Pons (tissue), 1 donor: Measurements from ENCODE around the gene SFXN5.
"Not testable (repeated sequence)": the region's sequence is repeated elsewhere in the genome, so short reads cannot be mapped to it uniquely, and the experiment has no call there.

Source experiments
- DNase-seq: peaks from one replicate; pipeline ENCODE4 v3.0.0-alpha.2; 2016; ENCODE audit warnings: low spot score

The SFXN5 gene

DNA sequence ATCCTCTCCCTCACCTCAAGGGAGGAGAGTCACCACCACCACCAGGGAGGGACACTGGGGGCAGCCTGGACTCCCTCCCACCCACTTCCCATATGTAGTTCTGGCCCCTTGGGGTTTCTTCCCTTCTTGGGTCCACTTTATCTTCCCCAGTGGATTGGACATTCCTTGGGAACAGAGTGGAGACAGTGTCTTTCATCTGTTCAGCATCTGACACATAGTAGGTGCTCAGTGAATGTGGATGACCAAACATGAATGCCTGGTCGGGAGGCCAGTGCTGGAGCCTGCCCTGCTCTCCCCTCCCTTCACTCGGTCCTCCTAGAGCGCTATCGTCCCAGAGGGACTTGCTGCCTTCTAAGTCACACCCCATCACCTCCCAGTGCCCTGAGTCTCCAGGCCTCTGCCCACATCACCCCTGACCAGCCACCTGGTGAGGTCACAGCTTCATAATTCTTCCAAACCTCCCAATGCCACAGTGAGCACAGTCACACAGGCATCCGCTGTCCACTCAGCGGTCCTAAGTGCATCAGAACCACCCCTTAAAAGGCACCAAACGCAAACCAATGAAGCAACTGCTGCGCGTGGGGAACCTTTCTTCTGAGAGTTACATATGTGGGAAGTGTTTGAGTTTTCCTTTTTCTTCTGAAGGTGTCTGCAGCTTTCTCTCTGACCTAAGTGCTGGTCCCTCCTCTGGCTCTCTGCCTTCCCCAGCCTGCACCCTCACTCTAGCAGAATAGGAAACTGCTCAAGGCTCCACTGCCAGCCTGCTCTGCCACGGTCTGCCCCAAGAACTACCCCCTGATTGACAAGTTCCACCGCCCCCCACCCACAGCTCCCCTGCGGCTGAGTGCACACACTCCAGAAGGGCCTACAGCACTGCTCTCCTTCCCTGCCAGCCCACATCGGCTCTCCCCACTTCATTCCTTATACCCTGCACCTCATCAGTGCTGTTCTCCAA, 7.2 kb upstream of the SFXN5 start:
- DNase-seq = no peak

DNA sequence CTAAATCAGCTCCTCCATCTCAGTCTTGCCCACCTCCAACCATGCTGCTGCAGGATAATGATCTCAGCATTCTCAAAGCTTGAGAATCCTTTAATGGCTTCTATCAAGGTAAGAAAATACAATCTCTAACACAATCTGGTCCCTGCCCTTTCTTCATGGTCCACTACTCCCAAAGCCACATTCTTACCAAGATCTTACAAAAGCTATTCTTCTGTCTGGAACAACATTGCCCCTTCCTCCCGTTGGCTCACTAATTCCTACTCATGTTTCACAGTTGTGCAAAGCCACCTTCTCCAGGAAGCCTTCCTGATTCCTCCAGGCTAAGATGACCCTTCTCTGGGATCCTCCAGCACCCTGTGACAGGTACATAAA, 5.9 kb upstream of the SFXN5 start:
- DNase-seq = no peak

DNA sequence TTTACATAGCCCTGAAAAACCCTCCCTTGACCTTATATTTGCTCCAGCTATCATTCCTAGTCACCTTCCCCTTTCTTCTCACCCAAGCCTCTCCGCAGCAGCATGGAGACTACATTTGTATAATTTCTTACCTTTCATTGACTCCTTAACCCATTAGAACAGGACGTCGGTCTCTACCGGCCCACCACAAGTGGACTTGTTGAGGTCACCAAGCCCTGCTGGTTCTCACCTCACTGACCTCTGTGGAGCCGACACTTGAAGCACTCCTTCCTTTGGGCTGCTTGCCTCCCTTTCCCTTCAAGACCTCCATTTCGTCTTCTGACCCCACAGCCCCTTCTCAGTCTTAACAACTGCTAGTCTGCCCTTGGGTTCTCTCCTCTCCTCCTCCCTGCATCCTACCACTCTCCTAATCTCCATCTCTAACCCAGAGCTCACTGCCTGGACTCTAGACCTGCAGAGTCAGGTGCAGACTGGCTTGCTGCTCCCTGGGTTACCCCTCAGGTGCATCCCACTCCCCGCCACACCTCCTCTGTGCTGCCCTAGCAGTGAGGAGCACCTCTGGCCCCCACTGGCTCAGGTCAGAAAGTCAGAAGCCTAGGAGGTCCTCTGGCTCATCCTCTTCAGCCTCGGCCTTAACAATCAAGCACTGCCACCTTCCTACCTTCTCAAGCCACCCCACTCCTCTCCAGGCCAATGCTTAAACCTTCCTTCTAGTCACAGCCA, 5.3 kb upstream of the SFXN5 start:
- DNase-seq = no peak

- DNase-seq = peak; percentile 72
Observed at GRCh38 chr2:73075477-73076373, 4.2 kb upstream of the SFXN5 start.

DNA sequence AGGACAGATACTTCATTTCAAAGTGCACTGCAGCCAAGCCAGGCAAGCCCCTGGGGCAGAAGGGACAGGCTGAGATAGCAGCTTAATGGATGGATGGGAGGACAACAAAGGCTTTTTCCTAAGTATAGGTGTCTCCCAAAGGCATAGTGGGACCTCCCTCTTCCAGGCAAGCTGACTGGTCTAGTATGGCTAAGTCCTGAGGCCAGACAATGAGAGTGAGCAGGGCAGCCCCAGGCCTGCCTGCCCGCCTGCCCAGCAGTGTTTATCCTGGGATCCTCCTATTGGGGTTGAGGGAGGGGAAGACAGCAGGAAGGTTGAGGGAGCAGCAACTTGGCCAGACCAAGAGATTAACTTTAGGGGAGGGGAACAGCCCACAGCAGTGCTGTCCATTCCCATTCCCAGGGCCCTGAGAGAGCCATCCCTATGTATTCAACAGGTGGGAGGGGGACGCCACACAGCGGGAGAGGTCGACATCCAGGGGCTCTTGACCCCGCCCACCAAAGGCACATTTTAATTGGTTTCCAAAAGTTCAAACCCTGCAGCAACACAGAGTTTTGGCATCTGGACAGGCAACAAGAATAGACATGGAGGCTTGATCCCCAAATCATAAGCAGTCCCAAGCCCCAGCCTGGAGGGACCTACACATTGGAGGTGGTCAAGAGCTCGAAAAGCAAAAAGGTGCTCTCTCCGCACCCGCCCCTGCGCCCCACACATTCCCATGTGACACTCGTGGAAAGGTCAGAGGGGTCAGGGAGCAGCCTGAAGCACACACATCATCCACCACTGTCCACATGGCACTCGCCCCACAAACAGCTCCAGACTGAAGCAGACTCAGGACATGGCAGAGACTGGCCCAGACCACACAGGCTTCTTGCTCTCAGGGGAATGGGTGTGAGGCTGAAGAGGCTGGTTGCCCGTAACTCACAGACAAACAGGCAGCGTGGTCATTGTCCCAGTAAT, 2.9 kb upstream of the SFXN5 start:
- DNase-seq = no peak

GRCh38 chr2:73072416-73072815, 904 bp upstream of the SFXN5 start:
- DNase-seq = no peak

DNA sequence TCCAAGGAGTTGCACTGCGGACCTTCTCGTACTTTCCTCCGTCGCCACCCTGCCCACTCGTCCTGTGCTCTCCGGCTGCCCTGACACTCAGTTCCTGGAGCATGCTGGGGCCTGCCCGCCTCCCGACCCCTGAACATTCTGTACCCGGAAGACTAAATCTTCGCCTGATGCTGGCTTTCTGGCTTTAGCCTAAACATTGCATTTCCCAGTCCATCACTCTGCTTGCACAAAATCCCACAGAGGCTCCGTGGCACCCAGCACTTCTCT, 550 bp upstream of the SFXN5 start:
- no peak for DNase-seq

- DNase-seq = no peak
Observed at GRCh38 chr2:73070643-73071359, 711 bp downstream of the SFXN5 start.

- no peak for DNase-seq
Observed at GRCh38 chr2:73069855-73070642, 1.5 kb downstream of the SFXN5 start.

DNA sequence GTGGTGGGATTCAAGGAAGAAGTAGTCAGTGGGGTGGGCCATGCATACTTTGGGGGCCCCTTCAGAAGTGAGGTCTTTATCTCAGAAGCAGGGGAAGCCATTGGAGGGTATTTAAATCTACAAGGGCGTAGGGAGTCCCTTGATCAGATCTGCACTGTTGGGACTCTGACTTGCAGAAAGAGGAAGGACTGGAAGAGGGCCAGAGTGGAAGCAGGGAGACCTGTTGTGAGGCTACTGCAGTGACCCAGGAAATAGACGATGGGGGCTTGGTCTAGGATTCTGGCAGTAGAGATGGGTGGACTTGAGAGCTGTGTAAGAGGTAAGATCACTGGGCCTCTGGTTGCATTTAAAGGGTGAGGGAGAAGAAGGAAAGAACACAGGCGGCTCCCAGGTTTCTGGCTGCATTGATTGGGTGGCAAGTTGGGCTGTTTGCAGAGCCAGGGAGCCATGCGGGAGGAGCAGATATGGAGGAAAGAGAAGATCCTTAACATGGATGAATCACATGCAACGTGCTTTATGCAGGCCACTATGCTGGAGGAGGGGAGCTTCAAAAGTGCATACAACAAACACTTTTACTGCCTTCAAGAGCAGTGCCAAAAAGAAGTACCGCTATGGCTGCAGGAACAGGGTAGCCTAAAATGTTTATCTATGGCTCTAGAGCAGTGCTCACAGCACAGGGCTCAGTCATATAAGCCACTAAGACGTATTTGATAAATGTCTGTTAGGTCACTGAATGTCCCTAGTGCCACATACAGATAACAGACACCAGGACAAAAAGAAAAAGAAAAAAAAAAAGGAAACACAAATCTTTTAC, 2.3 kb downstream of the SFXN5 start:
- DNase-seq = no peak

GRCh38 chr2:73068147-73068546, 3.4 kb downstream of the SFXN5 start:
- no peak for DNase-seq

DNA sequence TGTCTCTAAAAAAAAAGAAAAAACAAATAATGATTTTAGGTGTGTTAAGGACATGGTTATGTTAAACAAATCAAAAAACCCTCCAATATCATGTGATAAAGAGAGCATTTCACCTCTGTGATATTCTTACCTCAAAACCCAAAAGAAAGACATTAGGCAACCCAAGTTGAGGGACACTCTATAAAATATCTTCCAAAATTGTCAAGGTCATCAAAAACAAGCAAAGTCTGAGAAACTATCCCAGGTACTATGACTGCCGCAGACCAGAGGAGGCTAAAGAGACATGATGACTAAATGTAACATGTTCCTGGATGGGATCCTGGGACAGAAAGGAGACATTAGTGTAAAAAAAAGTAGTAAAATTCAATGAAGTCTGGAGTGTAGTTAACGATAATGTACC, 4.5 kb downstream of the SFXN5 start:
- DNase-seq = no peak

GRCh38 chr2:73065070-73065469, 6.4 kb downstream of the SFXN5 start:
- not testable (repeated sequence) for DNase-seq

DNA sequence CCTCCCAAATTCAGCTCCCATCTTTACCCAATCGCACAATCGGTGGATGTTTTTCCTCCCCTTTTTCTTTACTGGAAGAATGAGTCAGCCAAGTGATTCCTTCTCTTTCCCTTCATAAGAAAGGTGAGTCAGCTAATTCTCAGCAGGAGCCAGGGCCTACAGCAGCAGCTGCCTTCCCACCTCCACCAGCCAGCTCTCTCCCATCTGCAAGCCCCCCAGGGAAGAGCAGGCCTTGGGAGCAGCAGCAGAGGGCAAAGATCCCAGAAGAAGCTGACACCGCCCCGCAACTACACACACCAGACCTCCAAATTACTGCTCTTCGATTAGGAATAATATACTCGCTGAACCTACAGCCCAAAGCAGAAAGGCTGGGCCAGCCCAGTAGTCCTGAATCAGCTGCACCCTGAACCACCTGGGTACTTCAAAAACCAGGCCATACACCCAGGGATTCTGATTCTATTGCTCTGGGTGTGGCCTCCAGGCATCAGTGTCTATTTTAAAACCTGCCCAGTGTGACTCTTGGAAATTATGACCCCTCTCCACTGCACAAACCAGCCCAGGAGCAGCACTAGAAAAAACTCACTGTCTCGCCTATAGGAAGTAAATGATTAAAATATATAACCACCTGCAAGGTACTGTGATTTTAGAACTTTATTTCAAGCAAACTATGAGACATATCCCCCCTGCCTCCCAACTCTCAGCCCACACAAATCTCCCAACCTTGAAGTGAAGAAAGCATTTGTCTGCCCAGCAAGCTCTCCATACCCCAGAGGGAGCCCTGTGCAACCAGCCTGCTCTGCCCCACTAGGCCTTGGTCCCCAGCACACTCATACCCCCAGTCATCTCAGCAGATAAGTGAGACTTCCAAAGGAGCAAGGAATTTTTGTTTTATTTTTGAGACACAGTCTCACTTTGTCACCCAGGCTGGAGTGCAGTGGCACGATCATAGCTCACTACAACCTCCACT, 7.3 kb downstream of the SFXN5 start:
- no peak for DNase-seq

DNA sequence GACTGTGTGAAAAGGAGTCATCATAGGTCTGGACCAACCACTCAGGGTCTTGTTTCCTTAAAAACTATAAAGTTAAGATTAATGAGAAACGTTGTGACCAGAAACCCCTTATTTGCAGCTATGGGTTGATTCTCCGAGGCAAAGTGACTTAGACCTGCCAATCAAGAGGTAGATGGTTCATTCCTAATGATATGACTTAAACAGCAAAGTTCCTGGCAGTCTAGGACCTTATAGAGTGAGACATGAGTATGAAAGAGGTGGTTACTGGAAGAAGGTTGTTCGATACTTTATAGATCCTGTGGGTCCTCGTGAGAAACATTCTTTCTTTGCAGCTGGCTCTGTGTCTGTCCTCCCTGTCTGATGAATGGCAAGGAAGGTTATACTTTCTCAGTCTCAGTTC, 8.0 kb downstream of the SFXN5 start:
- DNase-seq = no peak

- DNase-seq = peak; percentile 80
Observed at GRCh38 chr2:73059106-73059505, 12.4 kb downstream of the SFXN5 start.

GRCh38 chr2:73054980-73055379, 16.5 kb downstream of the SFXN5 start:
- DNase-seq = no peak
